Astrocyte of the cerebellum (primary cell): ENCODE measurements around the gene TMEM41B.

Experiments
- DNase-seq: peaks from one replicate; pipeline ENCODE4 v3.0.0-alpha.2; 2011; ENCODE audit warnings: low read depth
- H3K4me3 ChIP-seq: 2 replicates; pipeline ENCODE4 v1.5.1; 2011; ENCODE audit warnings: mild to moderate bottlenecking, low read depth, low read length, moderate library complexity
- CTCF ChIP-seq: IDR thresholded peaks from 2 replicates; pipeline ENCODE4 v1.5.1; 2012; ENCODE audit warnings: low read length, low read depth, moderate library complexity, mild to moderate bottlenecking; ENCODE audit errors: missing control alignments
- in situ Hi-C: cut with HindIII; loops from 2 replicates; pipeline ENCODE4 v1.10.0; 2017; ENCODE audit warnings: low sequenced_read_pairs

Gene TMEM41B

GRCh38 chr11:9301720-9302119 lies 12.7 kb downstream of the TMEM41B start:
- TF ChIP-seq CTCF = no peak
- no peak overlapping the region for H3K4me3 ChIP-seq
- DNase-seq = no peak
- in situ Hi-C loops = no loop called here

DNA sequence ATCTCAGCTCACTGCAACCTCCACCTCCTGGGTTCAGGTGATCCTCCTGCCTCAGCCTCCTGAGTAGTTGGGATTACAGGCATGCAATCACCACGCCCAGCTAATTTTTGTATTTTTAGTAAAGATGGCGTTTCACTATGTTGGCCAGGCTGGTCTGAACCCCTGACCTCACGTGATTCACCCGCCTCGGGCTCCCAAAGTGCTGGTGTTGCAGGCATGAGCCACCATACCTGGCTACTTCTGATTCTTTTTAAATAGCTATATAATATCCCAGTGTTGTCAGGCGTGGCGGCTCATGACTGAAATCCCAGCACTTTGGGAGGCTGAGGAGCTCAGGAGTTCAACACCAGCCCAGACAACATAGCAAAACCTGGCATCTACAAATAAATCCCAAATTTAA lies 20.7 kb downstream of the TMEM41B start:
- in situ Hi-C loops = no loop called here
- DNase-seq = no peak
- TF ChIP-seq CTCF = no peak
- no peak overlapping the region for H3K4me3 ChIP-seq

- H3K4me3 ChIP-seq = no peak overlapping the region
- no peak for TF ChIP-seq CTCF
- no peak for DNase-seq
- in situ Hi-C loops = no loop called here
These were observed 28.4 kb downstream of the TMEM41B start for GRCh38 chr11:9285850-9286587.

- peak; percentile 69 for DNase-seq
- in situ Hi-C loops = no loop called here
- no peak overlapping the region for H3K4me3 ChIP-seq
- no peak for TF ChIP-seq CTCF
These were observed 33.6 kb downstream of the TMEM41B start for GRCh38 chr11:9280655-9281301.

- DNase-seq = no peak
- in situ Hi-C loops = no loop called here
- no peak for TF ChIP-seq CTCF
- H3K4me3 ChIP-seq = no peak overlapping the region
These were observed 37.2 kb downstream of the TMEM41B start for GRCh38 chr11:9277176-9277575.

GRCh38 chr11:9276571-9276970 lies 37.8 kb downstream of the TMEM41B start:
- in situ Hi-C loops = no loop called here
- no peak overlapping the region for H3K4me3 ChIP-seq
- no peak for DNase-seq
- no peak for TF ChIP-seq CTCF
